K562 (cell line): Measurements from ENCODE around the gene NCOA1.
"Not testable (repeated sequence)": the region's sequence is repeated elsewhere in the genome, so short reads cannot be mapped to it uniquely, and the experiment has no call there.

Source experiments
- ARNT ChIP-seq, 2 experiments: fragments of 450-650 bp; IDR thresholded peaks; 2 replicates each; pipeline ENCODE4 v1.6.1; 2016; ENCODE audit warnings: mild to moderate bottlenecking in 1 of 2
- ELK1 ChIP-seq: sonication (generic); formaldehyde crosslinking; IDR thresholded peaks from 2 replicates; pipeline ENCODE4 v1.8.1; 2022; ENCODE audit warnings: missing genetic modification reagents
- MAFF ChIP-seq: IDR thresholded peaks from 2 replicates; pipeline ENCODE4 v1.6.1; 2012; ENCODE audit warnings: low read length, improper control_type of control experiment
- NR2F6 ChIP-seq: fragments of 450-650 bp; formaldehyde crosslinking; IDR thresholded peaks from 2 replicates; pipeline ENCODE4 v1.4.0; 2020; ENCODE audit warnings: mild to moderate bottlenecking
- PRPF4 ChIP-seq: fragments of 200-400 bp; formaldehyde crosslinking; IDR thresholded peaks from one replicate; pipeline ENCODE4 v1.6.1; 2017; ENCODE audit warnings: low read length, low read depth, mild to moderate bottlenecking; ENCODE audit not compliant: insufficient read depth, poor library complexity, severe bottlenecking
- RNF219 ChIP-seq: fragments of 250-450 bp; sonication (Bioruptor Pico); IDR thresholded peaks from 2 replicates; pipeline ENCODE4 v1.5.0; 2022; ENCODE audit warnings: mild to moderate bottlenecking
- SIX5 ChIP-seq, 2 experiments: IDR thresholded peaks; 2 replicates each; pipeline ENCODE4 v1.6.1; 2011; ENCODE audit warnings: low read length in 2 of 2, borderline replicate concordance in 1 of 2, low read depth in 1 of 2, mild to moderate bottlenecking in 1 of 2, moderate library complexity in 1 of 2; ENCODE audit not compliant: insufficient read depth in 1 of 2
- SP1 ChIP-seq: sonication (generic); formaldehyde crosslinking; IDR thresholded peaks from 2 replicates; pipeline ENCODE4 v1.8.1; 2022; ENCODE audit warnings: mild to moderate bottlenecking, missing genetic modification reagents
- STAT6 ChIP-seq: sonication (generic); formaldehyde crosslinking; IDR thresholded peaks from 2 replicates; pipeline ENCODE4 v1.8.1; 2023; ENCODE audit warnings: mild to moderate bottlenecking, missing genetic modification reagents
- U2AF1 ChIP-seq: fragments of 200-400 bp; formaldehyde crosslinking; optimal IDR thresholded peaks from 2 replicates; pipeline ENCODE3; 2017; ENCODE audit warnings: mild to moderate bottlenecking, low read depth, low read length, moderate library complexity
- USF2 ChIP-seq: sonication (generic); formaldehyde crosslinking; IDR thresholded peaks from 2 replicates; pipeline ENCODE4 v1.5.0; 2020; ENCODE audit warnings: missing genetic modification reagents
- ZNF717 ChIP-seq: fragments of 250-450 bp; sonication (Bioruptor Pico); IDR thresholded peaks from 2 replicates; pipeline ENCODE4 v1.5.0; 2021
- ZNF77 ChIP-seq: fragments of 250-450 bp; sonication (Bioruptor Pico); IDR thresholded peaks from 2 replicates; pipeline ENCODE4 v1.5.0; 2020

GRCh38 chr2:24678066-24678465, 187.0 kb downstream of the NCOA1 start:
- TF ChIP-seq NR2F6 (CRISPR knock-in tag); STAT6 (CRISPR knock-in tag); ZNF717 (CRISPR knock-in tag); SIX5 (IDR thresholded peaks at IDR 0.05; ENCODE audit: borderline replicate concordance in 1 of 2, insufficient read depth in 1 of 2, low read depth in 1 of 2, low read length in 2 of 2); RNF219 (CRISPR knock-in tag); U2AF1; ELK1 (CRISPR knock-in tag); PRPF4; USF2 (CRISPR knock-in tag); SP1; ARNT (IDR thresholded peaks at IDR 0.05); ZNF77; MAFF: not testable (repeated sequence)
